ENCODE data around the gene TBCK. TPM values are rescaled to one million over a fixed set of nuclear protein-coding genes. Genes with fewer than 3 reads are reported as not detected.

TBCK gene
- total and polyA plus RNA-seq, 2 of the 13 experiments (the other 11 are each of a cell fraction or from before 2014, with no cell fraction given), result 51.0 to 62.4 TPM

GRCh38 chr4:106287353-106287969 is 28.5 kb downstream of the TBCK start (continued):
- no peak for TF ChIP-seq CSRNP2 (CRISPR knock-in tag; conservative IDR thresholded peaks at IDR 0.05; ENCODE audit: low read depth)
- peak; percentile 87; the same call in 1 of the 2 replicates for TF ChIP-seq ZNF614 (CRISPR knock-in tag; IDR thresholded peaks at IDR 0.05; ENCODE audit: borderline replicate concordance)
- TF ChIP-seq, protein P1, sequence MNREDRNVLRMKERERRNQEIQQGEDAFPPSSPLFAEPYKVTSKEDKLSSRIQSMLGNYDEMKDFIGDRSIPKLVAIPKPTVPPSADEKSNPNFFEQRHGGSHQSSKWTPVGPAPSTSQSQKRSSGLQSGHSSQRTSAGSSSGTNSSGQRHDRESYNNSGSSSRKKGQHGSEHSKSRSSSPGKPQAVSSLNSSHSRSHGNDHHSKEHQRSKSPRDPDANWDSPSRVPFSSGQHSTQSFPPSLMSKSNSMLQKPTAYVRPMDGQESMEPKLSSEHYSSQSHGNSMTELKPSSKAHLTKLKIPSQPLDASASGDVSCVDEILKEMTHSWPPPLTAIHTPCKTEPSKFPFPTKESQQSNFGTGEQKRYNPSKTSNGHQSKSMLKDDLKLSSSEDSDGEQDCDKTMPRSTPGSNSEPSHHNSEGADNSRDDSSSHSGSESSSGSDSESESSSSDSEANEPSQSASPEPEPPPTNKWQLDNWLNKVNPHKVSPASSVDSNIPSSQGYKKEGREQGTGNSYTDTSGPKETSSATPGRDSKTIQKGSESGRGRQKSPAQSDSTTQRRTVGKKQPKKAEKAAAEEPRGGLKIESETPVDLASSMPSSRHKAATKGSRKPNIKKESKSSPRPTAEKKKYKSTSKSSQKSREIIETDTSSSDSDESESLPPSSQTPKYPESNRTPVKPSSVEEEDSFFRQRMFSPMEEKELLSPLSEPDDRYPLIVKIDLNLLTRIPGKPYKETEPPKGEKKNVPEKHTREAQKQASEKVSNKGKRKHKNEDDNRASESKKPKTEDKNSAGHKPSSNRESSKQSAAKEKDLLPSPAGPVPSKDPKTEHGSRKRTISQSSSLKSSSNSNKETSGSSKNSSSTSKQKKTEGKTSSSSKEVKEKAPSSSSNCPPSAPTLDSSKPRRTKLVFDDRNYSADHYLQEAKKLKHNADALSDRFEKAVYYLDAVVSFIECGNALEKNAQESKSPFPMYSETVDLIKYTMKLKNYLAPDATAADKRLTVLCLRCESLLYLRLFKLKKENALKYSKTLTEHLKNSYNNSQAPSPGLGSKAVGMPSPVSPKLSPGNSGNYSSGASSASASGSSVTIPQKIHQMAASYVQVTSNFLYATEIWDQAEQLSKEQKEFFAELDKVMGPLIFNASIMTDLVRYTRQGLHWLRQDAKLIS (CRISPR knock-in tag; IDR thresholded peaks at IDR 0.05), result peak; percentile 72; the same call in 1 of the 2 replicates
- TF ChIP-seq ARNT2 (CRISPR knock-in tag; IDR thresholded peaks at IDR 0.05; ENCODE audit: low read depth), result 0 out of 2 replicates have a peak, but pooled peaks have one; percentile 62
- TF ChIP-seq JUN (CRISPR knock-in tag; IDR thresholded peaks at IDR 0.05), result peak; percentile 93
- TF ChIP-seq ZBTB25 (CRISPR knock-in tag; IDR thresholded peaks at IDR 0.05), result peak; percentile 93
- TF ChIP-seq PATZ1 (CRISPR knock-in tag; IDR thresholded peaks at IDR 0.05), result peak; percentile 83
- TF ChIP-seq, protein P2, sequence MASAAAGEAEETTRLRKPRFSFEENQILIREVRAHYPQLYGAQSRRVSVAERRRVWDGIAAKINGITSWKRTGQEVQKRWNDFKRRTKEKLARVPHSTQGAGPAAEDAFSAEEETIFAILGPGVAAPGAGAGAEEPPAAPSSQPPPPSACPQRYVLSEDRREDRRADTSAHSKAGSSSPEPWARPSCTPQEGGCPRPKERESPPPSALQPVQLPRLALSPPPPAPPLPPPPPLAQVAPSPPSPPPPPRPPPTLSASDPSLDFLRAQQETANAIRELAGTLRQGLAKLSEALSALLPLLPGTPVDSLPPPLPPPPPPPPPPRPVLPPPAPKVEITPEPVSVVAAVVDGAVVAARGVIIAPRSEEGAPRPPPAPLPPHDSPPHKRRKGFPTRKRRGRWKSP (CRISPR knock-in tag; IDR thresholded peaks at IDR 0.05), result peak; percentile 74; the same call in 1 of the 2 replicates
- TF ChIP-seq CSRNP1 (CRISPR knock-in tag; IDR thresholded peaks at IDR 0.05), result peak; percentile 31; the same call in 1 of the 2 replicates
- 0 out of 2 replicates have a peak, but pooled peaks have one; percentile 28 for TF ChIP-seq ZBTB7B (CRISPR knock-in tag; IDR thresholded peaks at IDR 0.05)
- TF ChIP-seq, protein P3, sequence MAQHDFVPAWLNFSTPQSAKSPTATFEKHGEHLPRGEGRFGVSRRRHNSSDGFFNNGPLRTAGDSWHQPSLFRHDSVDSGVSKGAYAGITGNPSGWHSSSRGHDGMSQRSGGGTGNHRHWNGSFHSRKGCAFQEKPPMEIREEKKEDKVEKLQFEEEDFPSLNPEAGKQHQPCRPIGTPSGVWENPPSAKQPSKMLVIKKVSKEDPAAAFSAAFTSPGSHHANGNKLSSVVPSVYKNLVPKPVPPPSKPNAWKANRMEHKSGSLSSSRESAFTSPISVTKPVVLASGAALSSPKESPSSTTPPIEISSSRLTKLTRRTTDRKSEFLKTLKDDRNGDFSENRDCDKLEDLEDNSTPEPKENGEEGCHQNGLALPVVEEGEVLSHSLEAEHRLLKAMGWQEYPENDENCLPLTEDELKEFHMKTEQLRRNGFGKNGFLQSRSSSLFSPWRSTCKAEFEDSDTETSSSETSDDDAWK (CRISPR knock-in tag; IDR thresholded peaks at IDR 0.05), result no peak
- TF ChIP-seq HOXD1 (CRISPR knock-in tag; IDR thresholded peaks at IDR 0.05), result peak; percentile 86; the same call in 1 of the 2 replicates
- no peak; the same call in 1 of the 2 replicates for TF ChIP-seq RXRA (CRISPR knock-in tag; IDR thresholded peaks at IDR 0.05)
